B cell (primary cell): ENCODE data around the gene LAMA2. TPM values are rescaled to one million over a fixed set of nuclear protein-coding genes. Genes with fewer than 3 reads are reported as not detected.

ENCODE experiments used
- ATAC-seq: fragments of 200-7000 bp; cut with Tn5 transposase; one replicate; pipeline ENCODE4 v1.10.0; 2021; ENCODE audit warnings: low read depth, mild to moderate bottlenecking, moderate number of reproducible peaks, moderate library complexity
- CTCF ChIA-PET: fragments of 350-600 bp; sonication (Branson Sonifier 250); formaldehyde crosslinking; loops from one replicate; lab custom pipeline; 2021; ENCODE audit warnings: antibody characterized with exemption, inconsistent platforms; lab: Charles Lee
- POLR2A ChIA-PET: fragments of 350-600 bp; sonication (Branson Sonifier 250); formaldehyde crosslinking; loops from one replicate; lab custom pipeline; 2021; ENCODE audit warnings: antibody characterized with exemption; lab: Charles Lee
- DNase-seq: peaks from one replicate; pipeline ENCODE4 v3.0.0; 2013
- H2AFZ ChIP-seq: 2 replicates; pipeline ENCODE4 v1.6.1; 2012; ENCODE audit warnings: mild to moderate bottlenecking, low read depth, low read length; ENCODE audit not compliant: insufficient read depth, poor library complexity, severe bottlenecking
- H3K27ac ChIP-seq, 2 donors: 1 replicate in 1 of 2; 2 replicates in 1 of 2; pipeline ENCODE4 v1.5.1; 2012 to 2013; ENCODE audit warnings: low read length in 2 of 2, mild to moderate bottlenecking in 2 of 2, moderate library complexity in 1 of 2
- H3K27me3 ChIP-seq, 4 experiments: fragments of 200-600 bp in 1 of 4; sonication (generic) in 1 of 4; replicated peaks in 1 of 4; 1 replicate in 2 of 4; 2 replicates in 2 of 4; pipeline versions ENCODE4 v1.6.1 to v1.7.0; 2013 to 2016; ENCODE audit warnings: low read length in 3 of 4, mild to moderate bottlenecking in 2 of 4, mixed read lengths in 1 of 4, moderate library complexity in 1 of 4; ENCODE audit not compliant: insufficient read depth in 4 of 4, control insufficient read depth in 3 of 4; ENCODE audit errors: control extremely low read depth in 1 of 4
- H3K36me3 ChIP-seq, 2 experiments: replicated peaks in 1 of 2; 1 replicate in 1 of 2; 2 replicates in 1 of 2; pipeline versions ENCODE4 v1.6.1 to v1.7.1; 2013; ENCODE audit warnings: low read length in 1 of 2; ENCODE audit not compliant: insufficient read depth in 2 of 2, control insufficient read depth in 1 of 2; ENCODE audit errors: control extremely low read depth in 1 of 2, extremely low read depth in 1 of 2
- H3K4me1 ChIP-seq, 2 donors: fragments of 200-600 bp in 1 of 2; sonication (generic) in 1 of 2; 1 replicate in 1 of 2; 2 replicates in 1 of 2; pipeline versions ENCODE4 v1.5.1 to v1.6.1; 2013 to 2017; ENCODE audit warnings: low read length in 2 of 2; ENCODE audit not compliant: control insufficient read depth in 2 of 2, insufficient read depth in 2 of 2
- H3K4me2 ChIP-seq: replicated peaks from 2 replicates; pipeline ENCODE3; 2012; ENCODE audit warnings: mild to moderate bottlenecking, low read depth, low read length; ENCODE audit not compliant: poor library complexity, severe bottlenecking
- H3K4me3 ChIP-seq, 5 experiments: fragments of 200-600 bp in 1 of 5; sonication (generic) in 1 of 5; 1 replicate in 3 of 5; 2 replicates in 2 of 5; pipeline versions ENCODE4 v1.5.1 to v1.7.0; 2011 to 2016; ENCODE audit warnings: low read length in 4 of 5, mild to moderate bottlenecking in 4 of 5, low read depth in 2 of 5, control low read depth in 1 of 5, moderate library complexity in 1 of 5; ENCODE audit not compliant: insufficient read depth in 1 of 5; ENCODE audit errors: control extremely low read depth in 1 of 5, extremely low read depth in 1 of 5
- H3K79me2 ChIP-seq: fragments of 200-600 bp; sonication (generic); one replicate; pipeline ENCODE4 v1.6.0; 2016; ENCODE audit warnings: low read length; ENCODE audit not compliant: control insufficient read depth, insufficient read depth
- H3K9ac ChIP-seq: fragments of 200-600 bp; sonication (generic); 2 replicates; pipeline ENCODE4 v1.6.1; 2017; ENCODE audit warnings: mild to moderate bottlenecking, low read length, moderate library complexity
- H3K9me3 ChIP-seq, 3 donors: one replicate each; pipeline versions ENCODE4 v1.6.1 to v1.7.1; 2013; ENCODE audit warnings: low read length in 2 of 3; ENCODE audit not compliant: control insufficient read depth in 2 of 3, insufficient read depth in 1 of 3; ENCODE audit errors: control extremely low read depth in 1 of 3
- H4K20me1 ChIP-seq: 2 replicates; pipeline ENCODE4 v1.6.0; 2012; ENCODE audit warnings: mild to moderate bottlenecking, low read length; ENCODE audit not compliant: insufficient read depth, control insufficient read depth, poor library complexity, severe bottlenecking
- H3K27ac Mint-ChIP-seq: one replicate; pipeline ENCODE4 v1.8.0; 2021; ENCODE audit warnings: mixed read lengths
- H3K27me3 Mint-ChIP-seq: one replicate; pipeline ENCODE4 v1.8.0; 2021; ENCODE audit warnings: mixed read lengths
- H3K4me1 Mint-ChIP-seq: one replicate; pipeline ENCODE4 v1.8.0; 2021; ENCODE audit warnings: mixed read lengths
- H3K4me3 Mint-ChIP-seq: one replicate; pipeline ENCODE4 v1.8.0; 2021; ENCODE audit warnings: mixed read lengths
- H3K9me3 Mint-ChIP-seq: one replicate; pipeline ENCODE4 v1.8.0; 2022; ENCODE audit warnings: mixed read lengths; ENCODE audit not compliant: insufficient read depth
- EZH2 ChIP-seq: IDR thresholded peaks from 2 replicates; pipeline ENCODE4 v1.6.1; 2012; ENCODE audit warnings: borderline replicate concordance, low read depth, mild to moderate bottlenecking, moderate library complexity, low read length; ENCODE audit not compliant: insufficient read depth, poor library complexity, severe bottlenecking
- WGBS: methylation state at CpG from one replicate; pipeline ENCODE4 v1.1.5; 2013; ENCODE audit warnings: missing lambda C conversion rate; ENCODE audit not compliant: insufficient coverage; 5-methylcytosine and 5-hydroxymethylcytosine counted together
- intact Hi-C: fragments of 100-400 bp; cut with micrococcal nuclease; formaldehyde crosslinking; loops from one replicate; pipeline ENCODE4 v1.10.0; 2022
- polyA plus RNA-seq: library from polyadenylated mRNA; depleted of rRNA; stranded (reverse); fragments of >200 nt; gene quantifications from 2 replicates; pipeline ENCODE4 v1.2.3, GENCODE V29; 2012
- total RNA-seq, 2 donors: library from RNA; stranded (reverse); fragments of 120-200 nt in 1 of 2; gene quantifications; 1 replicate in 1 of 2; 2 replicates in 1 of 2; pipeline versions ENCODE4 v1.2.3 to v1.2.4, GENCODE V29; 2013 to 2022
- TF ChIP-seq, protein P1 (sequence below): fragments of 200-600 bp; IDR thresholded peaks from one replicate; pipeline ENCODE4 v1.8.0; 2022; ENCODE audit warnings: antibody characterized with exemption, mild to moderate bottlenecking

The LAMA2 gene
- total and polyA plus RNA-seq, 2 donors (not counting 1 experiment from before 2014, with no cell fraction given), result 0.16 TPM; not detected in 1

DNA sequence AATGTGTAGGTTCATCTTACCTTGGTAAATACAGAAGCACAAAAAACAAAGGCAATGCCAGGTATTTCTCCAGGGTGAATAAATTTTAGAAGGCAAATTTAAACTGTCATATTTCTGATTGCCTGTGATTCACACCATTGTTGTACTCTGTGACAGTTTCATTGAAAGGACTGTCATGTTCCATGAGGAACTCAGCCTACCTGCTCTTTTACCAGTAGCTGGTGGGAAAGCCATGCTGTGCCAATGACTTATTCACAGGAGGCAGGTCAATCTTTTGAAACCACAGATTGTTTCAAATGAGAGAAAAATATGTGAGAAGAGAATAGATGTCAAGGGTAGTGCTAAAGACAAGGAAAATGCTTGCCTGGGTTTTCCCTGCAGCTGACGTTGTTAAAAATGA lies 206.4 kb downstream of the LAMA2 start:
- no peak overlapping the region for H3K27ac ChIP-seq
- WGBS, result 92% methylated on average over 1 of the region's 1 CpG

DNA sequence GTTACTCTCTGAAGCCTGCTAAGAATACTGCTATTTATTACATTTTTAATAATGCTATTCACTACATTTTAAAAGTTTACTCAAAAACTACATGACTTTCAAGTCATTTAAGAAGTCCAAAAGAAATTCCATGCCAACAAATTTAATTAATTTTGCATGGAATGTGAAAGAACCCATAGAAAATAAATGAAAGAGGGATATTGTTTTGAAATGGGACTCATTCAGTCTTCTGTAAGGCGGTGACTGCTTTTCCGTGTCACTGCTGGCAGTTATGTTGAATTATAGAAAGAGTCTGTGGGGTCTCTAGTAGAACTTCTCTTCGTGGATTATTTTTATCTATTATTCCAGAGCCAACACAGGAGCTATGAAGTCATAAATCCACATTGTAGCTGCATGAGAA lies 211.2 kb downstream of the LAMA2 start:
- Mint-ChIP-seq H3K4me1 (no peaks in the 10 kb centered on the region), H3K27me3 (no peaks in the 10 kb centered on the region), H3K27ac (no peak overlapping the region), H3K4me3 (no peak overlapping the region), H3K9me3 (no peaks in the 10 kb centered on the region)
- Histone ChIP-seq H3K79me2 (no peaks in the 10 kb centered on the region), H3K9ac (no peak overlapping the region), H3K9me3 (no peaks in the 10 kb centered on the region), H3K4me1 (no peaks in the 10 kb centered on the region), H3K36me3 (no peaks in the 10 kb centered on the region), H3K4me2 (no peak overlapping the region), H2AFZ (no peak overlapping the region), H3K27ac (no peak overlapping the region), H3K27me3 (no peaks in the 10 kb centered on the region), H4K20me1 (no peaks in the 10 kb centered on the region), H3K4me3 (no peak overlapping the region)
- no peak for DNase-seq
- no CpG with 5 or more reads among the region's 3 CpGs for WGBS
- POLR2A ChIA-PET, result no interaction called here
- ATAC-seq, result no peak
- intact Hi-C loops, result no loop called here
- TF ChIP-seq, protein P1, sequence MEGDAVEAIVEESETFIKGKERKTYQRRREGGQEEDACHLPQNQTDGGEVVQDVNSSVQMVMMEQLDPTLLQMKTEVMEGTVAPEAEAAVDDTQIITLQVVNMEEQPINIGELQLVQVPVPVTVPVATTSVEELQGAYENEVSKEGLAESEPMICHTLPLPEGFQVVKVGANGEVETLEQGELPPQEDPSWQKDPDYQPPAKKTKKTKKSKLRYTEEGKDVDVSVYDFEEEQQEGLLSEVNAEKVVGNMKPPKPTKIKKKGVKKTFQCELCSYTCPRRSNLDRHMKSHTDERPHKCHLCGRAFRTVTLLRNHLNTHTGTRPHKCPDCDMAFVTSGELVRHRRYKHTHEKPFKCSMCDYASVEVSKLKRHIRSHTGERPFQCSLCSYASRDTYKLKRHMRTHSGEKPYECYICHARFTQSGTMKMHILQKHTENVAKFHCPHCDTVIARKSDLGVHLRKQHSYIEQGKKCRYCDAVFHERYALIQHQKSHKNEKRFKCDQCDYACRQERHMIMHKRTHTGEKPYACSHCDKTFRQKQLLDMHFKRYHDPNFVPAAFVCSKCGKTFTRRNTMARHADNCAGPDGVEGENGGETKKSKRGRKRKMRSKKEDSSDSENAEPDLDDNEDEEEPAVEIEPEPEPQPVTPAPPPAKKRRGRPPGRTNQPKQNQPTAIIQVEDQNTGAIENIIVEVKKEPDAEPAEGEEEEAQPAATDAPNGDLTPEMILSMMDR, result no peak
- TF ChIP-seq EZH2, result no peak
- CTCF ChIA-PET, result no interaction called here

More for the DNA sequence above, 206.4 kb downstream of the LAMA2 start:
- Histone ChIP-seq H3K4me1 (no peaks in the 10 kb centered on the region), H3K9me3 (peaks cover 0 to 8% (median 0%) of the 10 kb centered on the region in 3 donors), H4K20me1 (no peaks in the 10 kb centered on the region), H2AFZ (no peak overlapping the region), H3K4me3 (no peak overlapping the region), H3K79me2 (no peaks in the 10 kb centered on the region), H3K27me3 (no peaks in the 10 kb centered on the region), H3K9ac (no peak overlapping the region), H3K4me2 (no peak overlapping the region), H3K36me3 (no peaks in the 10 kb centered on the region)
- DNase-seq (no peak), ATAC-seq (no peak)
- Mint-ChIP-seq H3K27me3 (no peaks in the 10 kb centered on the region), H3K9me3 (peaks cover 2% of the 10 kb centered on the region), H3K27ac (no peak overlapping the region), H3K4me3 (no peak overlapping the region), H3K4me1 (no peaks in the 10 kb centered on the region)
- intact Hi-C loops, result no loop called here
- TF ChIP-seq, protein P1, result no peak
- TF ChIP-seq EZH2, result no peak
- ChIA-PET POLR2A (no interaction called here), CTCF (no interaction called here)
